ENCODE measurements around the gene KLHDC1.
A peak's percentile ranks its signal among the peaks of the same experiment; 100 is the strongest.
"Not testable (repeated sequence)": the region's sequence is repeated elsewhere in the genome, so short reads cannot be mapped to it uniquely, and the experiment has no call there.

Gene KLHDC1

GRCh38 chr14:49688701-49689030 lies 4.3 kb upstream of the KLHDC1 start:
- peaks cover 26% of the 10 kb centered on the region for H3K27me3 ChIP-seq (ENCODE audit: control insufficient read depth, insufficient read depth, low read length)
- no peaks in the 10 kb centered on the region for H3K9me3 ChIP-seq (ENCODE audit: control insufficient read depth, insufficient read depth, low read length)
- H3K36me3 ChIP-seq (ENCODE audit: control insufficient read depth, insufficient read depth, low read length): no peaks in the 10 kb centered on the region
- H3K4me3 ChIP-seq (ENCODE audit: low read depth, low read length): peak overlapping the region; percentile 76
- H3K4me1 ChIP-seq (ENCODE audit: control insufficient read depth, insufficient read depth, low read length): peaks cover 3% of the 10 kb centered on the region
- no peak overlapping the region for H3K9ac ChIP-seq (ENCODE audit: low read depth, low read length)

- no peak overlapping the region for H3K4me3 ChIP-seq (ENCODE audit: low read depth, low read length)
- no peaks in the 10 kb centered on the region for H3K9me3 ChIP-seq (ENCODE audit: control insufficient read depth, insufficient read depth, low read length)
- H3K27me3 ChIP-seq (ENCODE audit: control insufficient read depth, insufficient read depth, low read length): peaks cover 29% of the 10 kb centered on the region
- H3K4me1 ChIP-seq (ENCODE audit: control insufficient read depth, insufficient read depth, low read length): peaks cover 3% of the 10 kb centered on the region
- H3K9ac ChIP-seq (ENCODE audit: low read depth, low read length): no peak overlapping the region
- no peaks in the 10 kb centered on the region for H3K36me3 ChIP-seq (ENCODE audit: control insufficient read depth, insufficient read depth, low read length)
Observed at GRCh38 chr14:49691031-49691430, 1.9 kb upstream of the KLHDC1 start.

GRCh38 chr14:49692193-49692757 lies 645 bp upstream of the KLHDC1 start:
- Histone ChIP-seq H3K27me3 (ENCODE audit: control insufficient read depth, insufficient read depth, low read length) (peaks cover 29% of the 10 kb centered on the region), H3K9ac (ENCODE audit: low read depth, low read length) (no peak overlapping the region), H3K9me3 (ENCODE audit: control insufficient read depth, insufficient read depth, low read length) (no peaks in the 10 kb centered on the region), H3K4me1 (ENCODE audit: control insufficient read depth, insufficient read depth, low read length) (peaks cover 3% of the 10 kb centered on the region), H3K36me3 (ENCODE audit: control insufficient read depth, insufficient read depth, low read length) (no peaks in the 10 kb centered on the region), H3K4me3 (ENCODE audit: low read depth, low read length) (peak overlapping the region; percentile 79)

GRCh38 chr14:49693735-49694124 lies 810 bp downstream of the KLHDC1 start:
- H3K9me3 ChIP-seq (ENCODE audit: control insufficient read depth, insufficient read depth, low read length); H3K4me1 ChIP-seq (ENCODE audit: control insufficient read depth, insufficient read depth, low read length); H3K9ac ChIP-seq (ENCODE audit: low read depth, low read length); H3K36me3 ChIP-seq (ENCODE audit: control insufficient read depth, insufficient read depth, low read length): not testable (repeated sequence)
- H3K27me3 ChIP-seq (ENCODE audit: control insufficient read depth, insufficient read depth, low read length): peaks cover 29% of the 10 kb centered on the region
- H3K4me3 ChIP-seq (ENCODE audit: low read depth, low read length): peak overlapping the region; percentile 79

GRCh38 chr14:49702725-49703124 lies 9.8 kb downstream of the KLHDC1 start:
- Histone ChIP-seq H3K4me3 (ENCODE audit: low read depth, low read length) (no peak overlapping the region), H3K27me3 (ENCODE audit: control insufficient read depth, insufficient read depth, low read length) (no peaks in the 10 kb centered on the region), H3K4me1 (ENCODE audit: control insufficient read depth, insufficient read depth, low read length) (no peaks in the 10 kb centered on the region), H3K9me3 (ENCODE audit: control insufficient read depth, insufficient read depth, low read length) (no peaks in the 10 kb centered on the region), H3K36me3 (ENCODE audit: control insufficient read depth, insufficient read depth, low read length) (no peaks in the 10 kb centered on the region), H3K9ac (ENCODE audit: low read depth, low read length) (no peak overlapping the region)

GRCh38 chr14:49703965-49704364 lies 11.0 kb downstream of the KLHDC1 start:
- Histone ChIP-seq H3K27me3 (ENCODE audit: control insufficient read depth, insufficient read depth, low read length) (no peaks in the 10 kb centered on the region), H3K36me3 (ENCODE audit: control insufficient read depth, insufficient read depth, low read length) (no peaks in the 10 kb centered on the region), H3K9ac (ENCODE audit: low read depth, low read length) (no peak overlapping the region), H3K9me3 (ENCODE audit: control insufficient read depth, insufficient read depth, low read length) (no peaks in the 10 kb centered on the region), H3K4me3 (ENCODE audit: low read depth, low read length) (no peak overlapping the region), H3K4me1 (ENCODE audit: control insufficient read depth, insufficient read depth, low read length) (no peaks in the 10 kb centered on the region)

GRCh38 chr14:49704471-49704870 lies 11.6 kb downstream of the KLHDC1 start:
- not testable (repeated sequence) for H3K9me3 ChIP-seq (ENCODE audit: control insufficient read depth, insufficient read depth, low read length); H3K4me1 ChIP-seq (ENCODE audit: control insufficient read depth, insufficient read depth, low read length); H3K9ac ChIP-seq (ENCODE audit: low read depth, low read length); H3K36me3 ChIP-seq (ENCODE audit: control insufficient read depth, insufficient read depth, low read length); H3K4me3 ChIP-seq (ENCODE audit: low read depth, low read length); H3K27me3 ChIP-seq (ENCODE audit: control insufficient read depth, insufficient read depth, low read length)

GRCh38 chr14:49710993-49711392 lies 18.1 kb downstream of the KLHDC1 start:
- H3K4me1 ChIP-seq (ENCODE audit: control insufficient read depth, insufficient read depth, low read length): not testable (repeated sequence)

GRCh38 chr14:49720744-49721143 lies 27.8 kb downstream of the KLHDC1 start:
- Histone ChIP-seq H3K27me3 (ENCODE audit: control insufficient read depth, insufficient read depth, low read length) (no peaks in the 10 kb centered on the region), H3K9me3 (ENCODE audit: control insufficient read depth, insufficient read depth, low read length) (no peaks in the 10 kb centered on the region), H3K4me1 (ENCODE audit: control insufficient read depth, insufficient read depth, low read length) (no peaks in the 10 kb centered on the region), H3K4me3 (ENCODE audit: low read depth, low read length) (no peak overlapping the region), H3K36me3 (ENCODE audit: control insufficient read depth, insufficient read depth, low read length) (no peaks in the 10 kb centered on the region), H3K9ac (ENCODE audit: low read depth, low read length) (no peak overlapping the region)

More at GRCh38 chr14:49710993-49711392, 18.1 kb downstream of the KLHDC1 start:
- H3K9ac ChIP-seq (ENCODE audit: low read depth, low read length); H3K36me3 ChIP-seq (ENCODE audit: control insufficient read depth, insufficient read depth, low read length); H3K4me3 ChIP-seq (ENCODE audit: low read depth, low read length); H3K27me3 ChIP-seq (ENCODE audit: control insufficient read depth, insufficient read depth, low read length); H3K9me3 ChIP-seq (ENCODE audit: control insufficient read depth, insufficient read depth, low read length): not testable (repeated sequence)

- not testable (repeated sequence) for H3K9me3 ChIP-seq (ENCODE audit: control insufficient read depth, insufficient read depth, low read length); H3K4me1 ChIP-seq (ENCODE audit: control insufficient read depth, insufficient read depth, low read length); H3K36me3 ChIP-seq (ENCODE audit: control insufficient read depth, insufficient read depth, low read length); H3K9ac ChIP-seq (ENCODE audit: low read depth, low read length); H3K4me3 ChIP-seq (ENCODE audit: low read depth, low read length); H3K27me3 ChIP-seq (ENCODE audit: control insufficient read depth, insufficient read depth, low read length)
Observed at GRCh38 chr14:49721733-49722435, 29.0 kb downstream of the KLHDC1 start.

GRCh38 chr14:49727171-49727570 lies 34.3 kb downstream of the KLHDC1 start:
- Histone ChIP-seq H3K4me3 (ENCODE audit: low read depth, low read length) (no peak overlapping the region), H3K4me1 (ENCODE audit: control insufficient read depth, insufficient read depth, low read length) (no peaks in the 10 kb centered on the region), H3K9me3 (ENCODE audit: control insufficient read depth, insufficient read depth, low read length) (no peaks in the 10 kb centered on the region), H3K9ac (ENCODE audit: low read depth, low read length) (no peak overlapping the region), H3K36me3 (ENCODE audit: control insufficient read depth, insufficient read depth, low read length) (no peaks in the 10 kb centered on the region), H3K27me3 (ENCODE audit: control insufficient read depth, insufficient read depth, low read length) (no peaks in the 10 kb centered on the region)

- H3K27me3 ChIP-seq (ENCODE audit: control insufficient read depth, insufficient read depth, low read length): no peaks in the 10 kb centered on the region
- no peaks in the 10 kb centered on the region for H3K4me1 ChIP-seq (ENCODE audit: control insufficient read depth, insufficient read depth, low read length)
- no peak overlapping the region for H3K9ac ChIP-seq (ENCODE audit: low read depth, low read length)
- H3K36me3 ChIP-seq (ENCODE audit: control insufficient read depth, insufficient read depth, low read length): no peaks in the 10 kb centered on the region
- no peaks in the 10 kb centered on the region for H3K9me3 ChIP-seq (ENCODE audit: control insufficient read depth, insufficient read depth, low read length)
- H3K4me3 ChIP-seq (ENCODE audit: low read depth, low read length): no peak overlapping the region
Observed at GRCh38 chr14:49732896-49733295, 40.0 kb downstream of the KLHDC1 start.
